ENCODE data around the gene POU5F1. TPM values are rescaled to one million over a fixed set of nuclear protein-coding genes. Genes with fewer than 3 reads are reported as not detected.
"Not testable (repeated sequence)": the region's sequence is repeated elsewhere in the genome, so short reads cannot be mapped to it uniquely, and the experiment has no call there.

The POU5F1 gene
- total RNA-seq, 1 donor from 2014 or later, result 1.6 TPM

DNA sequence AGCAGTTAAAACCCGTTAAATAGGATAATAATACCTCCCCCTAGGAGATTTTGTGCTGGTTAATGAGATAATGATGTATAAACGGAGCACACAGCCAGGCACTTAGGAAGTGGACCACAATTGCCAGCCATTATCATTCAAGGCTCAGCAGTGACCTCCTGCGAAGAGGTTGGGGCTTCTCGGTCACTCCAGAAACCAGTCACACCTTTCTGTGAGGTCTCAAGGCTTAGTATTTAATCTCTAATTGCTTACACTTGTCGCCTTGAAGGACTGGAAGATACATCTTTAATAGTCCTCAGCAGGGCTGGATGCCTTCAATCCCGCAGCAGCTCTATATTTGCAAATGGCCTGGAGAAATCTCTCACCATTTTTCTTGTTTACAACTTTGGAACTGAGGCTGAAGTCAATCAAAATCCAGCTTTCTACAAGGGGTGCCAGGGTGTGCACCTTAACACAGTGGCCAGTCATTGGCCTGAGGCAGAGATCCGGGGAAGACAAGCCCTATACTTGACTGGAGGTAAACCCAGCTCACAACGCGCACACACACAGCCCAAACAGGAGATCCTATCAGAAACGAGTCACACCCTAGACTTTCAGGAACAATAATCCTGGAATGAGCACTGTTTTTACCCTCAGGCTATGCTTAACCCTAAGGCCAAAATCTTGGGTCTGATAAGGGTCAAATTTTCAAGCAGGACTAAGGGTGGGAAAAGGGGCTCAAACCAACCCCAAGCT lies 1.2 kb downstream of the POU5F1 start:
- DNase-seq (ENCODE audit: low read depth, low spot score), result no peak

DNA sequence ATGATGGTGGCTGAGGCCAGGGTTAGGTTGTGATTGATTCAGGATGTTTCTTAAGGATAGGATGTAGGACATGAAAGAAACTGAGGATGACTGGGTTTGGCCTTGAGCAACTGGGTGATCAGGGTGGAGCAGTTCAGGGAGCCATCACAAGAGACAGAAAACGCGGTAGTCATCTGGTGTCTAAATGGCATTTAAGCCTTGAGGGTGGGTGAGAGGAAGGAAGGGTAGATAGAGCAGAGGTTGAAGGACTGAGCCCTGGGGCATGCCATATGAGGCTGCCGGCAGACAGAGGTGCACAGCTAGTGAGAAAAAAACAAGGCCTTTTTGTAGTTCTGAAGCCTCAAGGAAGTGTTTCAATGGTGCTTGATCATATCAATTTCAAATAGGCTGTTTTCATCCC lies 1.9 kb downstream of the POU5F1 start:
- no peak for DNase-seq (ENCODE audit: low read depth, low spot score)

DNA sequence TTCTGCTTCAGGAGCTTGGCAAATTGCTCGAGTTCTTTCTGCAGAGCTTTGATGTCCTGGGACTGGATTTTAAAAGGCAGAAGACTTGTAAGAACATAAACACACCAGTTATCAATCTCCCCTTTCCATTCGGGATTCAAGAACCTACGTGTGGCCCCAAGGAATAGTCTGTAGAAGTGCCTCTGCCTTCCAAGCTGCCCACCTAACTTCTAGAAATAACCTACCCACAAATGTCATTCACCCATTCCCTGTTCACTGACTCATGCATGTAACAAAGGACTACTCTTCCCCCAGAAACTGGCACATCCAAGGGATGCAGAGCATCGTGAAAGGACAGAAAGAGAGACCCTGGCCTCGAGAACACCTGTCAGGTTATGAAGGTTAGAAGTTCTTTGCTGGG lies 4.5 kb downstream of the POU5F1 start:
- DNase-seq (ENCODE audit: low read depth, low spot score), result no peak

DNA sequence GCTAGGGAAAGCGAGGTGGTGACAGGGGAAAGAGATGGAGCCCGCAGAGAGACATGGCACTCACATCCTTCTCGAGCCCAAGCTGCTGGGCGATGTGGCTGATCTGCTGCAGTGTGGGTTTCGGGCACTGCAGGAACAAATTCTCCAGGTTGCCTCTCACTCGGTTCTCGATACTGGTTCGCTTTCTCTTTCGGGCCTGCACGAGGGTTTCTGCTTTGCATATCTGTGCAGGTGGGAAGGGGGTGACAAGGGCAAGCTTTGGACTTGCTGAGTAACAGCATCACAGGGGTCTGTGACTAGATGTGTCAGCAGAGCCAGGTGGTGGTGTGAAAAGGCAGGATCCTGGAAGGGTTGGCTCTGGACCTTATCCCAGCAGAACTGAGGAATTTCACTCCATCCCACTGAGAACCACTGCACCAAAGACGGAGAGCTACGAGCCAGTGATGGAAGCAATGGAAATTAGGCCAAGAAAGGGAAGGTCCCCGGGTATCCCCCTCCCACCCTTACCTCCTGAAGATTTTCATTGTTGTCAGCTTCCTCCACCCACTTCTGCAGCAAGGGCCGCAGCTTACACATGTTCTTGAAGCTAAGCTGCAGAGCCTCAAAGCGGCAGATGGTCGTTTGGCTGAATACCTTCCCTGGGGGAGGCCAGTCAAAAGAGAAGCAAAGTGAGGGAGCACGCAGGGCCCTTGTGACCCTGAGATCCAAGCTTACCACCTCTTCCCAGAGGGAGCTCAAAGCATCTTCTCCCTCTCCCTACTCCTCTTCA lies 5.2 kb downstream of the POU5F1 start:
- DNase-seq (ENCODE audit: low read depth, low spot score), result not testable (repeated sequence)

DNA sequence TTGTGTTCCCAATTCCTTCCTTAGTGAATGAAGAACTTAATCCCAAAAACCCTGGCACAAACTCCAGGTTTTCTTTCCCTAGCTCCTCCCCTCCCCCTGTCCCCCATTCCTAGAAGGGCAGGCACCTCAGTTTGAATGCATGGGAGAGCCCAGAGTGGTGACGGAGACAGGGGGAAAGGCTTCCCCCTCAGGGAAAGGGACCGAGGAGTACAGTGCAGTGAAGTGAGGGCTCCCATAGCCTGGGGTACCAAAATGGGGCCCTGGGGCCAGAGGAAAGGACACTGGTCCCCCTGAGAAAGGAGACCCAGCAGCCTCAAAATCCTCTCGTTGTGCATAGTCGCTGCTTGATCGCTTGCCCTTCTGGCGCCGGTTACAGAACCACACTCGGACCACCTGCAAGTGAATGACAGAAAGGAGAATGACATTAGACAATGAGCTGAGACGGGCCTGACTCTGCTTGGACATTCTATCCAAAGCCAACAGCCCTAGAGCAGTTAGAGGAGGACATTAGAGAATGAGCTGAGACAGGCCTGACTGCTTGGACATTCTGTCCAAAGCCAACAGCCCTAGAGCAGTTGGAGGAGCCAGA lies 5.9 kb downstream of the POU5F1 start:
- not testable (repeated sequence) for DNase-seq (ENCODE audit: low read depth, low spot score)

DNA sequence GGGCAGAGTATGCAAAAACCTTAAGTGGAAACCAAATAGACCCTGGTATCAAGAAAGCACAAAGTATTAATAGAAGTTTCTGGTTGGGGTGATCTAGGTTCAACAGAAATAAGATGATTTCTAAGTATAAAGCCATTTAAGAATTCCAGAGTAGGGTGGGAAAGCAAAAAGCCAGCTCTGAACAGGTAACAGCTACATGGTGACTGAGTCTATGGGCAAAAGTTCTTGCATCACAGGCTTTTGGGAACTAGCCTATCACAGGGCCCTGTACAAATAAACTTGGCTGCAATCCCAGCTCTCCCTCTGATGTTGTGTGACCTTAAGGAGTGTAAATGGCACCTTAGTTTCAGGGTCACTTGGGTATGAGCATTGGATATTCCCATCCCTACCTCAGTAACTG lies 6.6 kb downstream of the POU5F1 start:
- no peak for DNase-seq (ENCODE audit: low read depth, low spot score)

DNA sequence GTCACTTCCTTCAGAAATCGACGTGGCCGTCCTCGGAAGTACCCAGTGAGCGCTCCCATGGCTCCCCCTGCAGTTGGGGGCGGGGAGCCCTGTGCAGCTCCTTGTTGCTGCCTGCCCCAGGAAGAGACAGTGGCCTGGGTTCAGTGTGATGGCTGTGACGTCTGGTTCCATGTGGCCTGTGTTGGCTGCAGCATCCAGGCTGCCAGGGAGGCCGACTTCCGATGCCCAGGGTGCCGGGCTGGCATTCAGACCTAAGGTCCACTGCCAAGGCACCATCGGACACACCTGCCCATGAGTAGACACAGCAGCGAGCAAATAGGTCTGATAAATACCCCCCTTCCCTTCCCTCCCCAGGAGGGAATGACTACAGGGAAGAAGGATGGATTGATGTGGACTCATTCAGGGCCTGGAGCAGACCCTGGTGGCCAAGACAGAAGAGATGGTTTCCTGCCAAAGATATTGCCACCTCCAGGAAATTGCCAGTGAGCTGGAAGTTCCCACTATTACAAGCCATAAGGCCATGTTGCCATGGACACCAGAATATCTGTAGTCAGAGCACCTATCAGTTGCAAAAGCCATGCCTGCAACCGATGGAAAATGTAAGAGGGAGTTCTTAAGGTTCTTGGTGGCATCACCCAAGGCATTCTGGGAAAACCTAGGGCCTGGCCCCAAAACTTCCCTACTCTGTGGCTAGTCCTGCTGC lies 7.9 kb downstream of the POU5F1 start:
- DNase-seq (ENCODE audit: low read depth, low spot score), result no peak

DNA sequence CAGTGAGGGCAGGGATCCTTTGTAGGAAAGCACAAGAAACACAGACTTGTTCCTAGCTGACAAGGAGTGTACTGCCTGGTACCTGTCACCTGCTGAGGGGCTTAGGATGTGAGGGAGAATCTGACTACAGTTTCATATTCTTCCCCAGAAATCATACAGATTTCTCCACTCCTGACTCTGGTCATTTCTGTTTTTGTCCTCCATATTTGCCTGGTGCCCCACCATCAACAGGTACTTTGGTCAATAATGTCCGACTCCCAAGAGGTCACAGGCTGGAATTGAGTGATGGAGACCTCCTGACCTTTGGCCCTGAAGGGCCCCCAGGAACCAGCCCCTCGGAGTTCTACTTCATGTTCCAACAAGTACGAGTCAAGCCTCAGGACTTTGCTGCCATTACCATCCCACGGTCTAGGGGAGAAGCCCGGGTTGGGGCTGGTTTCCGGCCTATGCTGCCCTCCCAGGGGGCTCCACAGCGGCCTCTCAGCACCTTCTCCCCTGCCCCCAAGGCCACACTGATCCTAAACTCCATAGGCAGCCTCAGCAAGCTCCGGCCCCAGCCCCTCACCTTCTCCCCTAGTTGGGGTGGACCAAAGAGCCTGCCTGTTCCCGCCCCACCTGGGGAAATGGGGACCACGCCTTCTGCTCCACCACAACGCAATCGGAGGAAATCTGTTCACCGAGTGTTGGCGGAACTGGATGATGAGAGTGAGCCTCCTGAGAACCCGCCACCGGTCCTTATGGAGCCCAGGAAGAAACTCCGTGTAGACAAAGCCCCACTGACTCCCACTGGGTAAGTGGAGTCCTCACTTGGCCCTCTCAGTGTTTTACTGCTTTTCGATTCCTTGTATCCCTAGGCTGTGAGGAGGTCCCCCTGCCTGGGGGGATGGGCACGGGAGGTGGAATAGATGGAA lies 9.0 kb downstream of the POU5F1 start:
- no peak for DNase-seq (ENCODE audit: low read depth, low spot score)

DNA sequence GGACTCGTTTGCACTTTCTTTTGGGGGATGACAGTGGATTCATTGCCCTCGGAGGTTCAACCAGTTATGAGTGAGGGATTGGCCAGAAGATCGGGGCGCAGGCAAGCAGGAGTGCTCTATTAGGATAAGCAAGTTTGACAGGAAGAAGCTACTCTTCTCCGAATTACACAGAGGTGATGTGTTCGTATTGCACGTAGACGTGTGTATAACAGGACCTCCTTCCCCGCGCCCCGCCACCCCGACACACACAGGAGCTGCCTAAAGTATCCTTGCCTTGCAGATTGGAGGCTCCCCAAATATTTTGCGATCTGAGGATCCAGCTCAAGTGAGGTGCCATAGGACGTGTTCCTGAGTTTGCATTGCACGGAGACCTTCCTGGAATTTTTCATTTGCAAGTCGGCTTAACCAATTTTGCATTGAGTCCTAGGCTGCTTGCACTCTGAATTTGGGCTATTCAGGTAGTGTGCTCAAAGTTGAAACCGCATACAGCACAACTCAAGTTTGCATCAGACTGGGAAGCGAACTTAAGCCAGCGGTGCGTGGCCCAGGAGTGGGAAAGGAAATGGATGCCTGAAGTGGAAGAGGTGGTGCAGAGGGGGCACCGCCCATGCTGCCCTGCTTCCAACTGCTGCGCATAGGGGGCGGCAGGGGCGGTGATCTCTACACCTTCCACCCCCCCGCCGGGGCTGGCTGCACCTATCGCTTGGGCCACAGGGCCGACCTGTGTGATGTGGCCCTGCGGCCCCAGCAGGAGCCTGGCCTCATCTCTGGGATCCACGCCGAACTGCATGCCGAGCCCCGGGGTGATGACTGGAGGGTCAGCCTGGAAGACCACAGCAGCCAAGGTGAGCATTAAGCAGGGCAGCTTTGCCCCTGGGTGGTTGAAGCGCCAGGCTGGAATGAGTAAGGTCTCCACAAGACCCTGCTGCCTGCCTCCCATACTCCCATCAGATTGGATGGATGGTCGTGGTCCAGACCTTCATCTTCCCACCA lies 11.3 kb downstream of the POU5F1 start:
- DNase-seq (ENCODE audit: low read depth, low spot score), result no peak

DNA sequence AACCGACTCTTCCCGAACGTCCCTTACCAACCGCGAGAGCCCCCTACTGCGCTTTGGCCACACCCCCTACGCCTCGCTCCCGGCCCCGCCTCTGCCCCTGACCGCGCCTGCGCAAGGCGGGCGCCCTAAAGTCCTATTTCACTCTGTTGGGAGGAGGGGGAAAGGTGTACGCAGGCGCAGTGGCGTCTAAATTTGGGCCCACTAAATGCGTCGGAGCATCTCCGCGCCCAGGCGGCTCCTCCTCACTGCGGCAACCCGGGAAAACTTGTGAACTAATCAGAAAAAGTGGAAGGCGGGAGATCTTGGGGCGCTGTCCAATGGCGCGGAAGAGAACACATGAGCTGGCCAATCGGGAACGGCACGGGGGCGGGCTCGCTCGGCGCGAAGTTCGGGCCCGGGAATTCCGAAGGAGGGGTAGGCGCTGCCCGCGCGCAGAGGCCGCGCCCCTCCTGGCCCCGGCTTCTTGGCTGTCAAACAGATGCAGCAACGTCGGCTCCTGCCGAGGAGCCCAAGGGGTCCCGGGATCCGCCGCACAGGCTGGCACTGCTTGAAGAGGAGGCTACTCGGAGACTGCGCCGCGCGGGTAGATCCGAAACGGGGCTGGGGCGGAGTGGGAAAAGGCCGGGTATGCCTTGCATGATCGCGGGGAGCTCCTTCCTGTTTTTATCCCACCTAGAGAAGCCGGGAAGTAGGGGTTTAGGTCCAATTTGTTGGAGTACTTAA lies 12.2 kb downstream of the POU5F1 start, which contains the start of gene TCF19:
TCF19 (plus strand) TSS at position 450 of the 723 bp plus-strand sequence. CDS start 881 bp downstream, outside the sequence.
- DNase-seq (ENCODE audit: low read depth, low spot score), result peak; percentile 95

DNA sequence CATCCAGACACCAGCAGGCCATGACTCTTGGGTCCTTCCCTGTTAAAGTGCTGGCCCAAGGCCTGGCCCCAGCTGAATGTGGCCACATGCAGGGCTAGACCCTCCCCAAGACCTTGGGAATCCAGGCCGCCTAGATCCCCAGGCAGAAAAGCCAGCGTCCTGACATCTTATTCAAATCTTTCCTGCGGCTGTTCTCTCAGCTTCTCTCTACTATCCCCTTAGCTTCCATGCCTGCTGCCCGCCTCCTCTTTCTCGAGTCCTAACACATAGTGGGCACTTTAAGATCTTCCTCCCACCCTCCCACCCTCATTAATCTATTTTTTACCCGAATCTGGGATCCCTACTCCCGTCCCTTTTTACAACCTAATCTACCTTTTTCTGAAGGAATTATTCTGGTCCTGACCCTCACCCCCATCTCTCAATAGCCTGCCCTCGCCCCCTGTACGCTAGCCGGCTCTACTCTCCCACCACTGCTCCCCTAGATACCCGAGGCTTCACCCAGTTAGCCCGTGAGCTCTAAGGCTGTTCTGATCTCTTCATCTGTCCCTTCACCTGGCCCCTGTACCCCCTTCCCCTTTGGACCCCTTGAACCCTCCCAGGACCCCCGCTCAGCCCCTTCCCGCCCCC lies 12.9 kb downstream of the POU5F1 start, which contains the start of gene CCHCR1:
CCHCR1 (minus strand) TSS at position 290 of the 627 bp plus-strand sequence; CDS start at position 88, 202 bp downstream.
- no peak for DNase-seq (ENCODE audit: low read depth, low spot score)

DNA sequence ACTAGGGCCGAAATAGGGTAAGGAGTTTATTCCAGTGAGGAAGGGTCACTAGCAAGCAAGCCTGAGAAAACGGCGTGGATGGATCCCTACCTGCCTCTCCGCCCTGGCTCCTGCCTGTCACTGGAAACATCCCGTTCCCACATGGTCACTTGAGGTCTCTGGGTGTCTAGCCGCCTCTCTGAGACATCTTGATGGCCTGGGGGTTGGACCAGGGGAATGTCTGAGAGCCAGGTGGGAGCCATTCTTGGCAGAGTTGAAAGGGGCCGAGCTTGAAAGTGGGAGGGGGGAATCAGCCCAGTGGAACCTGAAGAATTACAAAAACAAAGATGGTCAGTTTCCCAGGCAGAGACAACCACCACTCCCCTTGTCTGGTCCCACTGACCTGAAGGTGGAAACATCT lies 13.8 kb downstream of the POU5F1 start:
- DNase-seq (ENCODE audit: low read depth, low spot score), result no peak

DNA sequence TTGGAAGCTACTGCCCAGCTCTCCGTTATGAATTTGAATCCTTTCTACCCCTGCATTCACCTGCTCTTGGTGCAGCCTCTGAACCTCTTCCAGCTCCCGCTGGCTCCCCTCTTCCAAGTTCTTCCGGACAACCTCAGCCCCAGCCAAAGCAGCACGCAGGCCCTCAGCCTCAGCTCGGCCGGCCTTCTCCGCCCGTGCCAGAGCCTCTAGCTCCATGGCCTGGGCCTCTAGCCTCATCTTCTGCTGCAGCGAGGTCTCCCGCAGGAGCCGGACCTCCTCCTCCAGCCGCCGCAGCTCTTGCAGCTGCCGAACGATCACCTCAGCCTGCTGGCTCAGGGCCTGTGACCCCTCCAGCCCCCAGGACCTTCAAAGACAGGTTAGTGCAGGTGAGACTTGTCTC lies 16.0 kb downstream of the POU5F1 start:
- DNase-seq (ENCODE audit: low read depth, low spot score), result no peak

DNA sequence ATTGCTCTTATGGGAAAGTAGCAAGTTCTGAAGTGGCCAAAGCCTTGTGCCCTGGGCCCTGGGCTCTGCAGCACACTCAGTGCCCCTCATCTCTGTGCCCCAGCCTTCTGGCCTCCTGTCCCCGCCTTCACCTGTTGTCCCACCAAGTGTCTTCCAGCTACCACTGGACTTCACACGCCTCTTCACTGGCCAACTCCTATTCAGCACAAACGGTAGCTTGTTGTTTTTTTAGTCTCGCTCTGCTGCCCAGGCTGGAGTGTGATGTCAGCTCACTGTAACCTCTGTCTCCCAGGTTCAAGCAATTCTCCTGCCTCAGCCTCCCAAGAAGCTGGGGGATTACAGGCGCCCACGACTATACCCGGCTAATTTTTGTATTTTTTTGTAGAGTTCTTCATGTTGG lies 17.7 kb downstream of the POU5F1 start:
- DNase-seq (ENCODE audit: low read depth, low spot score), result no peak

DNA sequence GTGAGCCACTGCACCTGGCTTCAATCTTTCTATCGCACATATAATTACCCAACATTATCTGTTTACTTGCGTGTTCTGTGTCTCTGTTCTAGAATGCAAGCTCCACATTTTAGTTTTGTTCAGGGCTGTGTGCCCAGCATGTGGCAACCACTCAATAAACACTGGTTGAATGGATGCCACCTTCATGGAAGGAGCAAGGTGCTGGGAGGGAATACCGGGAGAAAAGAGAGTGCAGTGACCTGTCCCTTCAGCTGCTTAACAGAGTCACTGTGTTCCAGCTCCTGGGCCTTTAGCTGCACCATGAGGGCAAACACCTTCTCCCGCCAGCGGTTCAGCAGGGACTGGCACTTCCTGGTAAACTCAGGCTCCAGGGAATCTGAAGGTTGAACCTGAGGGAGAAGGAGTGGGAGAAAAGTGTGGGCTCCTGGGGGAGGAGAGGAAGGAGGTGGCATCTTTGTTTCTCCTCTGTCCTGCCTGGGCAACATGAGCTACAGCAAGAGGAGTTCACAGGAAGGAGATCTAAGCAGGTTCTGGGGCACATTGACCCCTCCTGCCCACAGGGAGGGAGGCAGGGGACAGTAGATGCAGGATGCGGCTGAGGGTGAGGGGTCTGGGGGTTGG lies 20.5 kb downstream of the POU5F1 start:
- DNase-seq (ENCODE audit: low read depth, low spot score), result no peak

DNA sequence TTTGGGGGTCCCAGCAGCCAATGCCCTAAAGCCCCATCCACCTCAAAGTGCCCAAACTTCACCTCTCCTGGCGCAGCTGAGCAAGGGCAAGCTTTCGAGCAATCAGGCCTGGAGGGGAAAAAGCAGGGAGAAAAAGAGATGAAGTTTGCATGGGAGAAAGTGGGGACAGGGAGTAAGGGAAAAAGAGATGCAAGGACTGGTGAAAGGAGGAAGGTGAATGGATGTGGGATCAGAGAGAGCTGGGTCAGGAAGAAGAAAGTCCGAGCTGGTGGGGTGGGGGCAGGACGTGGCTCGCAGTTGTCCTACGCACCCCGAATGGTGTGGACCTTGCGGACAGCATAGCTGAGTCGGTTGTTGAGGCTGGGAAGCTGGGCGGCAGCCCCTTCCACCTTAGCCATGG lies 25.1 kb downstream of the POU5F1 start:
- DNase-seq (ENCODE audit: low read depth, low spot score), result no peak

DNA sequence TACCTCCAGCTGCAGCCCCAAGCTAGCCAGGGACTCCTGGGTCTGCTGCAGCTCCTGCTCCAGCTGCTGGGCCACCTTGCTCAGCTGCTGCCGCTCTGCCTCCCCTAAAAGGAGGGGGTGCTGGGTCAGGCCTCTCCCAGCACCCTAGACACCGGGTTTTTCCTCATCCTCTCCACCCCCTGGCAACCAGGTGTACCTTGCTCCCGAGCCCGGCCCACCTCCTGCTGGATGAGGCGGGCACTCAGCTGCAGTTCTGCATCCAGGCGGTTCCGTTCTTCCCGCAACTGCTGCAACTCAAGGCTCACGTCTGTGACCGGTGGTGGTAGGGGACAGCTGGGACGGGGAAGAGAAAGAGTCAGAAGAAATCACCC lies 25.5 kb downstream of the POU5F1 start:
- DNase-seq (ENCODE audit: low read depth, low spot score), result no peak

Data from pulmonary artery endothelial cell (primary cell).